Measurements from ENCODE around the gene BANK1. TPM values are rescaled to one million over a fixed set of nuclear protein-coding genes. Genes with fewer than 3 reads are reported as not detected.

BANK1 gene
- total RNA-seq, 2 experiments from 2014 or later, result 0.20 to 0.22 TPM

DNA sequence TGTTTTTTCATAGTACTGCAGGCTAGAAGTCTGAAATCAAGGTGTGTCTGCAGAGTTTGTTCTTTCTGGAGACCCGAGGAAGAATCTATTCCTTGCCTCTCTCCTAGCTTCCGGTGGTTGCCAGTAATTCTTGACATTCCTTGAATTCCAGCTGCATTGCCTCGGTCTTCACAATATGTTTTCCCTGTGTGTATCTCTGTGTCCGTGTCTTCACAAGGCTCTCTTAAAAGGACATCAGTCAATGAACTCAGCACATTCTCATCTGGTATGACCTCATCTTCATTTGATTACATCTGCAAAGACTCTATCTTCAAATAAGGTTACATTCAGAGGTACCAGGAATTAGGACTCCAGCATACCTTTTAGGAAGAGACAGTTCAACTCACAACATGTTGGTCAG is 163.4 kb downstream of the BANK1 start:
- POLR2A ChIA-PET, result no interaction called here

DNA sequence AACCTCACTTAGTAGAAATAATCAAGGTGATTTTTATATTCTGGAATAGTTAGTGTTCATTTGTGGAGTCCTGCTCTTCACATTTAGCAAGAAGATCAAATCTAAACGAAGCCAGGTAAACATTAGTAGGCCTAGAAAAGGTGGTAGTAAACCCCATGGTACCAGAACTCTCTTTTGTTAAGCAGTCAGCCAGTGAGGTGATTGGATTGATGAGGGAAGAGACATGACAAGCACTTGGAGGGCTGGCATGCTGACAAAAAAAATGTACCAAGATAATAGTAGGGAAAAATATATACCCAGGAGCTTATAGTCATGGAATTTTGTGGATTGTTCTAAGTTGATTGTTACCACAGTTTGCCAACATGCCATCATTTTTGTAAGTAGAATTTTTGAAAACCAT is 163.8 kb downstream of the BANK1 start:
- H3K9me3 Mint-ChIP-seq, result no peaks in the 10 kb centered on the region
- DNase-seq (no peak), ATAC-seq (ENCODE audit: poor library complexity) (no peak)
- TF ChIP-seq, protein P1, sequence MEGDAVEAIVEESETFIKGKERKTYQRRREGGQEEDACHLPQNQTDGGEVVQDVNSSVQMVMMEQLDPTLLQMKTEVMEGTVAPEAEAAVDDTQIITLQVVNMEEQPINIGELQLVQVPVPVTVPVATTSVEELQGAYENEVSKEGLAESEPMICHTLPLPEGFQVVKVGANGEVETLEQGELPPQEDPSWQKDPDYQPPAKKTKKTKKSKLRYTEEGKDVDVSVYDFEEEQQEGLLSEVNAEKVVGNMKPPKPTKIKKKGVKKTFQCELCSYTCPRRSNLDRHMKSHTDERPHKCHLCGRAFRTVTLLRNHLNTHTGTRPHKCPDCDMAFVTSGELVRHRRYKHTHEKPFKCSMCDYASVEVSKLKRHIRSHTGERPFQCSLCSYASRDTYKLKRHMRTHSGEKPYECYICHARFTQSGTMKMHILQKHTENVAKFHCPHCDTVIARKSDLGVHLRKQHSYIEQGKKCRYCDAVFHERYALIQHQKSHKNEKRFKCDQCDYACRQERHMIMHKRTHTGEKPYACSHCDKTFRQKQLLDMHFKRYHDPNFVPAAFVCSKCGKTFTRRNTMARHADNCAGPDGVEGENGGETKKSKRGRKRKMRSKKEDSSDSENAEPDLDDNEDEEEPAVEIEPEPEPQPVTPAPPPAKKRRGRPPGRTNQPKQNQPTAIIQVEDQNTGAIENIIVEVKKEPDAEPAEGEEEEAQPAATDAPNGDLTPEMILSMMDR (IDR thresholded peaks at IDR 0.05), result no peak
- ChIA-PET CTCF (no interaction called here), POLR2A (no interaction called here)
- no peaks in the 10 kb centered on the region for H3K9me3 ChIP-seq (ENCODE audit: control insufficient read depth in 1 of 2, insufficient read depth in 1 of 2, low read length in 2 of 2)
- no peaks in the 10 kb centered on the region for H3K36me3 Mint-ChIP-seq (ENCODE audit: low read depth)
- no peaks in the 10 kb centered on the region for H3K4me1 ChIP-seq (ENCODE audit: insufficient read depth, low read length)
- H3K4me1 Mint-ChIP-seq (ENCODE audit: low read depth), result no peaks in the 10 kb centered on the region
- H3K4me3 ChIP-seq (ENCODE audit: low read length), result no peak overlapping the region
- no peak overlapping the region for H3K4me3 Mint-ChIP-seq
- H3K27me3 Mint-ChIP-seq, result peaks cover 4% of the 10 kb centered on the region
- intact Hi-C loops (cut with DNase I, micrococcal nuclease), result no loop called here
- no peak overlapping the region for H3K27ac Mint-ChIP-seq
- no peak overlapping the region for H3K27ac ChIP-seq (ENCODE audit: low read depth in 1 of 2, low read length in 2 of 2)
- no peaks in the 10 kb centered on the region for H3K27me3 ChIP-seq (ENCODE audit: control insufficient read depth in 1 of 2, insufficient read depth in 2 of 2, low read length in 2 of 2)
- H3K36me3 ChIP-seq (ENCODE audit: insufficient read depth, low read length), result no peaks in the 10 kb centered on the region

More for the DNA sequence above, 163.4 kb downstream of the BANK1 start:
- no peaks in the 10 kb centered on the region for H3K4me1 ChIP-seq (ENCODE audit: insufficient read depth, low read length)
- H3K4me3 ChIP-seq (ENCODE audit: low read length), result no peak overlapping the region
- Mint-ChIP-seq H3K27me3 (peaks cover 4% of the 10 kb centered on the region), H3K4me3 (no peak overlapping the region), H3K36me3 (ENCODE audit: low read depth) (no peaks in the 10 kb centered on the region), H3K27ac (no peak overlapping the region), H3K9me3 (no peaks in the 10 kb centered on the region), H3K4me1 (ENCODE audit: low read depth) (no peaks in the 10 kb centered on the region)
- H3K27me3 ChIP-seq (ENCODE audit: control insufficient read depth in 1 of 2, insufficient read depth in 2 of 2, low read length in 2 of 2), result no peaks in the 10 kb centered on the region
- CTCF ChIA-PET, result no interaction called here
- TF ChIP-seq, protein P1 (IDR thresholded peaks at IDR 0.05), result no peak
- ATAC-seq (ENCODE audit: poor library complexity) (no peak), DNase-seq (no peak)
- H3K9me3 ChIP-seq (ENCODE audit: control insufficient read depth in 1 of 2, insufficient read depth in 1 of 2, low read length in 2 of 2), result no peaks in the 10 kb centered on the region
- intact Hi-C loops (cut with DNase I, micrococcal nuclease), result no loop called here
- no peak overlapping the region for H3K27ac ChIP-seq (ENCODE audit: low read depth in 1 of 2, low read length in 2 of 2)
- no peaks in the 10 kb centered on the region for H3K36me3 ChIP-seq (ENCODE audit: insufficient read depth, low read length)

DNA sequence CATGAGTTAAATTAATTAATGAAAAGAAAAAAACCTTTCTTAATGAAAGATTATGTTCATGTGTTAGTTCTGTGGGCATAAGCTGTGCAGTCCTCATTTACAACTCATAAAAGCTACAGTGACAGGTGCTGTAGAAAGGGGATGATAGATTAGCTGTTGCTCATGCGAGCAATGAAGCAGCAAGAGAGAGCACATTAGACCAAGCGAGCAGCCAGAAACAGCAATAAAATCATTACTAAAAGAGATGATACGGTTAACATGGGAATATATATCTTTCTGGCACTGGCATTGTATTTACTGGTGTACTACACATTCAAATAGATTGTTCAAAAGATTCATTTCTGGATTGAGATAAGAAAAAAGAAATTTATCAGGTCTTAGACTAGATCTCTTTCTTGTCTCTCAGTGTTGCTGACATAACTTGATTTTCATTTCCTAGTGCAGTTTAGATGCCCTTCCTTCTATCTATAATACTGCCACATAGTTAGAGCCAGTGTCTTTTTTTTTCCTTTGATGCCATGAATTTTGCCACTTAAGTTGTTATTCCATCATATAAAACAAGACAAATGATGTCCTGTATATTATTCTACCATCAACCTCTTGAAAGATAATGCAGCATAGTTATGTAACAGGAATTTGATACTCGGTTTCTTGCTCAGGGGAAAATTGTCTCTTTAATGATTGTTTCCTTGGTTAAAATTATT is 164.6 kb downstream of the BANK1 start:
- Histone ChIP-seq H3K9me3 (ENCODE audit: control insufficient read depth in 1 of 2, insufficient read depth in 1 of 2, low read length in 2 of 2) (no peaks in the 10 kb centered on the region), H3K4me3 (ENCODE audit: low read length) (no peak overlapping the region), H3K27me3 (ENCODE audit: control insufficient read depth in 1 of 2, insufficient read depth in 2 of 2, low read length in 2 of 2) (no peaks in the 10 kb centered on the region), H3K4me1 (ENCODE audit: insufficient read depth, low read length) (no peaks in the 10 kb centered on the region), H3K27ac (ENCODE audit: low read depth in 1 of 2, low read length in 2 of 2) (no peak overlapping the region), H3K36me3 (ENCODE audit: insufficient read depth, low read length) (no peaks in the 10 kb centered on the region)
- no peak overlapping the region for H3K4me3 Mint-ChIP-seq
- no peak overlapping the region for H3K27ac Mint-ChIP-seq
- ChIA-PET CTCF (no interaction called here), POLR2A (no interaction called here)
- DNase-seq, result no peak
- no peaks in the 10 kb centered on the region for H3K36me3 Mint-ChIP-seq (ENCODE audit: low read depth)
- H3K4me1 Mint-ChIP-seq (ENCODE audit: low read depth), result no peaks in the 10 kb centered on the region
- intact Hi-C loops (cut with DNase I, micrococcal nuclease), result no loop called here
- TF ChIP-seq, protein P1 (IDR thresholded peaks at IDR 0.05), result no peak
- H3K9me3 Mint-ChIP-seq, result no peaks in the 10 kb centered on the region
- peaks cover 4% of the 10 kb centered on the region for H3K27me3 Mint-ChIP-seq
- ATAC-seq (ENCODE audit: poor library complexity), result no peak

Measured in CD4-positive, alpha-beta T cell (primary cell).